Activated naive CD8-positive, alpha-beta T cell treated with anti-CD3 and anti-CD28 coated beads, Interleukin-2, amount 50 U/mL, for 16 hours (primary cell): ENCODE measurements around the gene TWIST2.

Experiments
- DNase-seq: peaks from one replicate; pipeline ENCODE4 v3.0.0-alpha.2; 2020; ENCODE audit warnings: low read depth, low spot score

The TWIST2 gene

DNA sequence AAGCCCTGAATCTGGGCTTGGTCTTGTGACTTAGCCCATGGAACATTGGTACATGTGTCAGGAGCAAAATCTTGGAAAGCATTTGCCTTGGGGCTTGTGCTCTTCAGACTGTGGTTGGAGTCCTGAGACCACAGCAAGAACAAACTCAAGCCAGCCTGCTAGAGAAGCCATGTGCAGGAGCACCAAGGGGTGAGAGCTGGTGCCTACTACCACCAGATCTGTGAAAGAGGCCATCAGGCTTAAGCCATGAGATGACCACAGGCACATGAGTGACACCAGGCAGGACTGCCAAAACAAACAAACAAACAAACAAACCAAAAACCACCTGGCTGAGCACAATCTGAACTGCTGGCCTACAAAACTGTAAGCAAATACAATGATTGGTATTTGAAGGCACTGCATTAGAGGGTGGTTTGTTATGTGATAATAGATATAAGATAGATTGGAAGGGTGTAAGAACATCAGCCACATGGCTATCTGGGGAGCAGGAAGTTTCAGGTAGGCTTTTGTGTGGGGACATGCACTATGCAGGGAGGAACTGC is 9.0 kb upstream of the TWIST2 start:
- DNase-seq: no peak

DNA sequence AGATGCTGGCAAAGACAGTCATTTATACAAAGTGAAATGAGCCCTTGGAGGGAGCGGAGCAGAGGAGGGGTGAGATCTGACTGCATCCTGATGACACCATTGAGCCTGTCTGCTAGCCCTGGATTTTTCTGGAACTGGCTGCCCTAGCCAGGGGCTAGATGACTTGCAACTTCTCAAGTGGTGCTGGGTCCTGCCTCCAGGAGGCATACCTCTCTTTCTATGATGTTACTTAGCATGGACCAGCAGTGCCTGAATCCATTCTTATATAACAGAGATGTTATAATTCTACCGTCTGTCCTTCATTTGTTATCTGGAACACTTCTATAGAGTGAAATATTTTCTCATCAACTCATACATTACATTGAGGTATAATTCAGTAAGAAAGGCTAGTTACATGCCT is 8.5 kb upstream of the TWIST2 start:
- no peak for DNase-seq

DNA sequence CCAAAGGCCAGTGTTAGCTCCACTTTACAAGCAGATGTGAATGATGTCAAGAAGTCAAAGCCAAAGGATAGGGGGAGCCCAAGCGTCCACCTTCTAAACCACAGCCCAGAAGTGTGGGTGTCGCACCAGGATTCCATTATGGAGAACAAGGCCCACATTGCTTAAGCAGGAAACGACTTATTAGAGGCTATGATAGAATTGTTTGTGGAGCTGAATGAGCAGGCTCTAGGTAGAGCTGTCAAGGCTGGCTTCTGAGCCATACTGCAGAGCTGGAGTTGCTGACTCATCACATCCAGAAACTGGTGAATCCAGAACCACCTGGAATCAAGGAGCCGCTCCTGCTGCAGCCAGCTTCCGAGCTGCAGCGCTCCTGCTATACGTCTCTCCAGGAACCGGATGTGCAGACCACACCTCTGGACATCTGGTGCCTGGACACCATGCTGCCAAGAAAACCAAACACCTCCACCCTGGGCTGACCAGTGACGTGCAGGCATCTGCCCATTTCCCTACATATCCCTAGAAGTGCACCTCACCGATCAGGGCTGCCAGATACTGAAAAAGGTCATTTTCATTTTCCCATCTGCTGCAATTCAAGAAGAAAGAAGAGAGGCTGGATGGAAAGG is 6.2 kb upstream of the TWIST2 start:
- no peak for DNase-seq

DNA sequence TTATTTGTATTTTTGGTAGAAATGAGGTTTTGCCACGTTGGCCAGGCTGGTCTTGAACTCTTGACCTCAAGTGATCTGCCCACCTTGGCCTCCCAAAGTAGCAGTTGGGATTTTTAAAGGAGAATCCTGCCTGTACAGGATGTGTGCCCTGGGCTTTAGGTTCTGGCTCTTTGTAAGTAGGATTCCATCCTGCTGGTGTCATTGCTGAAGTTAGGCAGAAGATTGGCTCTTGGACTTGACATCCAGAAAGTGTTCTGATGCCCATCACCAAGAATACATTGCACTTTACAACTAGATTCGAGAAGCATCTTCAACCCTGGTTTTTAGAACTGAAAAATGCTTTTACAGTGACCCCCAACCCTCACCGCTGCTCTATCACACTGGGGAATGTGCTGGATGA is 4.4 kb upstream of the TWIST2 start:
- no peak for DNase-seq

DNA sequence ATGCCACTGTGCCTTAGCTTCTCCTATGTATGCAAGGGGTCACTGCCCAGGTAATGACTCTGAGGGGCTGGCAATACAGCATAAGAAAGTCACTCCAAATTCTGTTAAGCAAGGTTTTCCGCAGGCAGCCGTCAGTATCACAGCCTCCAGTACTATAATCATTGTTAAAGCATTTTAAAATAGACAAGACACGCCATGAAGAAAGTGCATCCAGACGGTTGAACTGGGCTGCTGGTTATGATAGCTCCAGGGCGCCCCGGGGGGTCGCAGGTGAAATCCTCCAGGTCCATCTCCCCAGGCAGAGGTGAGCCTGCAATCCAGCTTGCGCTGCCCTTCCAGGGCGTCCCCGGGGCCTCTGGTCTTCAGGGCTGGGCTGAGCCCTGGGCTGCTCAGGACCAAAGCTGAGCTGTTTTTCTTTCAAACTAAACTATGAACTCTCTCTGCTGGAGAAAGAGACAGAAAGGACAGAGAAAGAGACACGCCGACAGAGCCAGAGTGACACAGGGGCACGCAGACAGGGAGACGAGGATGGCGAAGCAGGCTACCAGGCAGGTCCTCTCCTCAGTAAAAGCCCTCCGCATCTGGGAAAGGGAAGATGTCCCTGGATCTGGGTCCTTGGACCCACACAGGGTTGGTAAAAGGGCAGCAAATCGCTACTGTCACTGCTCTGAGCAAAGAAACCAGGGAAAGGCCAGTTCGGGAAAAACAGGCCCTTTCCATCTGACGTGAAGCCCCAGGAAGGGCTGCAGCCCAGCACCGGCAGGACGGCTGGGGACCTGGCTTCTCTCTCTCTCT is 2.1 kb upstream of the TWIST2 start:
- no peak for DNase-seq

DNA sequence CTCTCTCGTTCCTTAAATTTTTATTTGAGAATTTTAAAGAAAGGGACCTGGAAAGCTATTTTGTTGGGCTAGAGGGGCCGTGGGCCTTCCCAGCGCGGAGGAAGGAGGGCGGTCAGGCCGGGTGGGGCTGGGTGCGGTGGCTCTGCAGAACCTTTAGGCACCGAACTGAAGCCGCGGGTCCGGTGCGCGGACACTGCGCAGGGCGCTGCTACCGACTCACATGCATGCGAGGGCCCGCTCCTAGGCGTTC is 1.6 kb upstream of the TWIST2 start:
- DNase-seq: no peak

DNA sequence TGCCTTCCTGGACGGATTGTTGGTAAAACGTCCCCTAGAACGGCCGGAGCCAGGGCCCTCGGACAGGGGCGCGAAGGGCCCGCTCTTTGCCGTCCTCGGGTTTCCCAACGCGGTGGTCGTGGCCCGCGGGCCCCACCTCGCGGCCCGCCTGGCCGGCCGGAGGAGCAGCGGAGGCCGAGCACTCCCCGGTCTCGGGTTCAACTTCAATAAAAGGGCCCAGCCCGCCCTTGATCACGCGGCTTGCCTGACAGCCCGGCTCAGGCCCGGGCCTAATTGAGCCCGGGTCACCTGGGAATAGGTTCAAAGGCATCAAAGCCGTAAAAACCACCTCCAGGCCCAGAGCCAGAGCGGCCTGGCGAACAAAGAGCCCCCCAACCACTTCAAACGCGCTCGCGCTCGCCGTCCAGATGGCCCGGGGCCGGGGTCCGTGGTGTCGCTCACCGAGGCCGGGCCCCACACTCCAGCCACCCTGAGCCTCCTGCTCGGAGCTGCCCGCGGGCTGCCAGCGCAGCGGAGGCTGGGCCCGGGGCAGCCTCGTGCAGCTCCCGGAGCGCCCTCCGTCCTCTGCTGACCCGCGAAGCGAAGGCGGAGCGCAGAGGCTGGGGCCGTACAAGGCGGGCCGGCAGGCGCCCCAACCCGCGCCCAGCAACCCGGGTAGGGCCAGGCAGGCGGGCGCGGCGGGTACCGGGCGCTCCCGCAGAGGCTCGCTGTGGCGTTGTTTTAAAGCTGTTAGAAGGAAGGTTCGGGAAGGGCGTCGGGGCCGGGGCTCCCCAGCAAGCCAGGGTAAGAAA is 1.1 kb upstream of the TWIST2 start:
- no peak for DNase-seq

DNA sequence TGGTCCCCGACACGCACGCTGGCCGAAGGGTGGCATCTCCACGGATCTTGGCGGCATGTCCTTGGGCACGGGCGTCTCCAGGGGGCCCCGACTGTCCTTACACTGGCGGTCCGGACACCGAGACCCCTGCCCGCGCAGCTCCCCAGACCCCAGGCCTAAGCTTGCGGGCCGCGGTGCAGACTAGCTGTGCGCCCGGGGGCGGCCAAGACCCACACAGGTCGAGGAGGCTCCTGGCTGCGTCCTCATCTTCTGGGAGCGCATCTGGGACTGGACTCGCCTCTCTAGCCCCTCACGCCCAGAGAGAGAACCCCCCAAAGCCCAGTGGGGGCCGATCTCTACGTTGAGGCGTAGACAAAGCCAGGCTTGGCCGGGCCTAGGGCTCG is 475 bp upstream of the TWIST2 start:
- no peak for DNase-seq

DNA sequence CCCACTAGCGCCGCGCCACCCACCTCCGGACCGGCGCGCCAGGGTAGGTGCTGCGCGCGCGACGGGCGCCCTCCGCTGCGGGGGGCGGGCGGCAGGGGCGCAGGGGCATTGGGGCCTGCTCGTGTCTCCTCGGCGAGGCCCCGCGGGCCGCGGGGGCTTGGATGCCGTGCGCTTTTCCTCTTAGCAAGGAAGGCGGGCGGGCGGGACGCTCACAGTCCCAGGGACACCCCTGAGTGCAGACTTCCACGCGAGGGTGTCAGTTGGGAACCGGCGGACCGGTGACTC is 748 bp downstream of the TWIST2 start:
- no peak for DNase-seq

DNA sequence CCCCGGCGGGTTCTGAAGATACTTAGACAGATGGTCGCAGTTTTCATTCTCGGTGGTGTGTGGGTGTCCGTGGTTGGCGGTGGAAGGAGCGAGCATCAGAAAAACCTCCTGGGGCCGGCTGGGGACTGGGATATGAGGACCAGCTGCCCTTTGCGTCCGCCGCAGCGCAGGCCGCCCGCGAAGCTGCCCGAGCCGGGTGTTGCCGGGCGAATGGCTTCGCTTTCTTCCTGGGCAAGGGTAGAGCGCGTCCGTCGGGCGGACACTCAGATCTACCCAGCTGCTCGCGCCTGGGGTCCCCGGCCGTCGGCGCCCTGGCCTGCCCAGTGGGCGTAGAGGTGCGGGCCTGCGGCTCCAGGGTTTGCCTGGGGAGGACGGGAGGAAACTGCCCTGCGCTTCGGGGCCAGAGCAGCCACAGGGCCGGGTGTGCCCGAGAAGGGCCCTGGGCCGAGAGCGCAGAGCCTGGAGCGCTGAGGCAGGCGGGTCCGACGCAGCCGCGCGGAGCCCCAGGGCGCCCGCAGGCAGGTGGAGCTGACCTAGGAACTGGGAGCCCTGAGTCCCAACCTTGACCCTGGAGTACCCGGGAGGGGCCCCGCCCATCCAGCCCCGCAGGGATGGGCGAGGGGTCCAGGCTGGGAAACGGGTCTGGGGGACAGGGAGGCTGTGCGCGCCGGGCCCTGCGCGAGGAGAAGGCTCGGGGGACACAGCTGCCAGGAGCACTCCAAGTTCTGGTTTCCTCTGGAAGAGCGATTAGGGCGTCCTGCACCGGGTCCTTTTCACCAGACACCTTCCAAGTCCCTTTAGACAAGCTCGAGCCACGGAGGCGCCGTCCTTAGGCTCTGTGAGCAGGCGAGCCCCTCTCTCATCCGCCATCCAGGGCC is 1.3 kb downstream of the TWIST2 start:
- DNase-seq: no peak

DNA sequence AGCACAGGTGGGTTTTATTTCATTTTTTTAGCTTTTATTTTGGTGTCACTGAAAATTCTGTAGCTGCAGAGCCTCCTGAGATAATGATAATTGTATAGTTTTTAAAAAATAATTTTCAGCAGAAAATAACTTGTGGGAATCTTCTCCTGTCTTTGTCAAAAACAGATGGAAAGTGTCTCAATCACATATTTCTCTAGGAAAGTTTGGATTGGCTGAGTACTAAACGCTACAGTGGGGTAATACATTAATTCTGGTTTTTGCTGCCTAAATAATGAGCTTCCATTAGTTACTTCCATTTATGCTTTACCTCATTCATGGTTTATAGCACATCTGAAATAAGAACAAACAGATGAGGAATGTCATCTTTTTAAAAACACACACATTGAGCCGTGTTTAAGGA is 2.2 kb downstream of the TWIST2 start:
- no peak for DNase-seq

DNA sequence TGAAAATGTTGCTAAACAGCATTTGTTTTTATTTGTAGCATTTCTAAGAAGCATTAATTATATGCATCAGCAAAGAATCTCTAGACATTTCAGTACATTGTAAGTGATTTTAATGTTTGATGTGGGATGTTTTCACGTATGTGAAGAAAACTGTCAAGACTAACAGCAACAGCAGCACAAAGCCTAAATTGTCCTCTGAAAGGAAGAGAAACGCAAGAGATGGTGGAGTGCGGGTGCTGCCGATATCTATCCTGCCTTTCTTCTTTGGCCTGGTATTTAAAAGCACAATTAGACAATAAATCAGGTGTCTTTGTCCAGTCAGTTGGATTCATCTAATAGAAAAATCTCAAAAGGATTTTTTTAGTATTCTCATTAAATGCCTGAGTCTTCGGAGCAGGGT is 3.1 kb downstream of the TWIST2 start:
- DNase-seq: no peak

DNA sequence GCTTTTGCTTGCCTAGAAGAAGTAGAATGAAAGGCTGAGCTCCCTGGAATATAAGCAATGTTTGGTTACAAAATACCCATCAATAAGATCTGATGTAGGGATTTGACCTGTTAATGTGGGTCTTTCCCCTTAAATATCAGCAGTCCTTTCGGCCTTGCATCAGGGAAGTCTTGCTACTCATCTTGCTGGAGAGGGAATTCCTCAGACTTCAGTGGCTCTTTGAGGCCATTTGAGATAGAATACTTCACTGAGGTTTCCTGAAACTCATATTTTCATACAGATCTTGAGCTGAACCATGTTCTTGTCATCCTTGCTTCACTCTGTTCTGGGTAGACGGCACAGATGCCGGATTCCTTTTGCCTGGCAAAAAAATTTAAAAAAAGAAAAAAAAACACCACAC is 3.9 kb downstream of the TWIST2 start:
- no peak for DNase-seq

DNA sequence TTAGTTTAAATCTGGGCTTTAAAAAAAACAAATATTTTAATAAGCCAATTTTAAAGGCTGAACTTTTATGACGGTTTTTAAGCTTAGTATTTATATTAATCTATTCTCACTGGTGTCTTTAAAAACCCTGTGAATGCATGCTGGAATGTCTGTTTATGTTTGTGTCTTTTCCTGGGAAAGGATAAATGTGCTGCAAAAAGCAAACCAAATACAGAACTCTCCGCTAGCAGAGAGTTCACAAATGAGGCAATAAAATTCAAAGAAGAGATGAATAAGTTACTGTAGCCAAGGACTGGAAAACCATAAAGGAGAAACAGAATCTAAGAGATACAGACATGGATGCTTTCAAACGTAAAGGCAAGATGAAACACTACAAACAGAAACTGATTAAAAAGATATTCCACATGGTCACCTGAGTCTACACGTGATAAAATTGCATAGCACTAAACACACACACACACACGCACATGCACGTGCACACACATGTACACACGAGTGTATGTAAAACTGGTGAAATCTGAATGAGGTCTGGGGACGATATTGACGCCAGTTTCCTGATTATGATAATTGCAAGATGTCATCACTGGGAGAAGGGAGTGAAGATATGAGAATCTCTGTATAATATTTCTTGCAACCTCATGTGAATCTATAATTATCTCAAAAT is 4.5 kb downstream of the TWIST2 start:
- no peak for DNase-seq

DNA sequence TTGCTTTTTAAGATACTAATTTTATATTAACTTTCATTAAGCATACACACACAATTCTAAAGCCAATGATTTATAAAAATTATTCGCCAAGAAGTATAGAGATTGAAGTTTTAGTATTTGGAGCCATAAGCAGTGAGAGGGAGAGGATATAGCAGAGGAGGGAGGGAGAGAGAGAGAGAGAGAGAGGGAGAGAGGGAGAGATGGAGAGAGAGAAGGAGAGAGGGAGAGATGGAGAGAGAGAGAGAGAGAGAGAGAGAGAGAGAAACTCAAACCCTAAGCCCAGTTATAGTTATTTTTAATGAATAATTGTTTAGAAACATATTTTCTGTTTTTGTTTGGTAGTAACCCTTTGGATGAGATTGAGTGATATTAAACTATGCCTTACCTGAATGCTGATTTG is 5.3 kb downstream of the TWIST2 start:
- no peak for DNase-seq

DNA sequence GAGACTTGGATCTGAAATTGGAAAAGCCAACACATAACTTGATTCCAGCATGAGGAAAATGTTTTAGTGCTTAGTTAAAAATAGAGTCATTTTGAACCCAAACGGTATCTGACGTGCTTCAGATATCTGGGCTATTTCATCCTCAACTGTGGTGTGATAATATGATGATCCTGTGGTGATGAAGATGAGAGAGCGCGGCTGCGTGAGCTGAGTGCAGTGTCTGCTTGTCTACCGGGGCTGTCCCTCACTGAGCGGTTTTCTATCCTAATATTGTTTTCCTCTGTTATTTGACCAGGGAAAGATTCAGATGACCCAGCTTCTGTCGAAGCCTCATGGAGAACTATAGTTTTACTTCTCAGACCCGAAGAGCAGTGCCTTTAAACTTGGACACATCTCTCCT is 5.8 kb downstream of the TWIST2 start:
- DNase-seq: no peak

DNA sequence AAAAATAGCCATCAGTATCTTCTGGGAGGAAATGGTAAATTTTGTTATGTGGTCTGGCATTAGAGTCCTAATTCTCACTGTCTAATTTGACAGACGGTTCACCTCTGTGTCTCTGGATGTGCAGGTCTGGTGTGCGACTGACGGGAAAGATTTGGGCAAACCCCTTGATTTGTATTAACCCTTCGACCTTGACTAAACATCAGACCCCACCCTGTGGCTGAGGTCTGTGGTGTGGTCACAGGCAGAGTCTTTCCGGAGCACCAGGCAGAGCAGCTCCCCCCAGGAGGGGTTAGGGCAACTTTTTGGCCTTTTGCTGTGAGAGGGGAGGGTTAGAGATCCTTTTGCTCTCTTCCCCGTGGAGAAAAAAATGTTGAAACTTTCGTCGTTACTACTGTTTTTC is 6.4 kb downstream of the TWIST2 start:
- no peak for DNase-seq

DNA sequence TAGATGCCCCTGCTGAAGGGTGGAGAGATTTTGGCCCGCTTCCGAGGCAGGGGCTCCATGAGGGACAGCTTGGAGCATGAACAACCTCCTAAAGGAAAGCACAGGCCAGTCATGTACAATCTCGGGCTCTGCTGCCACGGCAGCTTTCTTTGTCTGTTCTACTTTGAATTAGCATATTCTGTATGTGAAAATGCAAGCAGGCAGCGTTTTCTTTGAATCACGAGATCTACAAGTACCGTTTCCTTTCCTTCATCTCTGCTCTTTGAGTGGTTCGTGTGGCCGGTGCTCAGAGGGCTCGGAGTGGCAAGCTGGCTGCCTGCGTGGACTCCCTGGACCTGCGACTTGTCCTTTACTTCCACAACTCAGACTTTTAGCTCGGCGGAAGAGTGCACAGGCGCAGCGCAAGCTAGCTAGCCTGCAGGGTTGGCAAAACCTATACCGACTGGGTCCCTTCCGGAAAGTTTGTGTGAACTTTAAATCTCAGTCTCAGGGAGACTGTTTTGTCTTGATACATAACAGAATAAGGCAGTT is 6.9 kb downstream of the TWIST2 start:
- DNase-seq: no peak

DNA sequence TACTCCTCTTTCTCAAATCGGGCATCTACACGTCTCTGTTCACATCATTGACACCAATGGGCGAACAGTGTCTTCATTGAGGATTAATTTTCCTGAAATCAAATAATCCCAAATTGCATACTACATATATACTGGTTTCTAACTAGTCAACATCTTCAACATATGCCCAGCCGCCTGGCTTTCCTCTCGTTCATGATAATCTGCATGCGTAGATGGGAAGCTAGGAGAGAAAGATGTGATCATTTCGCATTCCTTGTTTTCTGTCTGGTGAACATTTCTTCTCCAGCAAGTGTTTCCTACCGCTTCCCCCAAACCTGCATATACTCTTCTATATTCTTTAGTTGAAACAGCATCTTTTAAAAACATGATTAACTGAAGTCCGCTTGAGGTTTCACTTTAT is 7.4 kb downstream of the TWIST2 start:
- DNase-seq: no peak

DNA sequence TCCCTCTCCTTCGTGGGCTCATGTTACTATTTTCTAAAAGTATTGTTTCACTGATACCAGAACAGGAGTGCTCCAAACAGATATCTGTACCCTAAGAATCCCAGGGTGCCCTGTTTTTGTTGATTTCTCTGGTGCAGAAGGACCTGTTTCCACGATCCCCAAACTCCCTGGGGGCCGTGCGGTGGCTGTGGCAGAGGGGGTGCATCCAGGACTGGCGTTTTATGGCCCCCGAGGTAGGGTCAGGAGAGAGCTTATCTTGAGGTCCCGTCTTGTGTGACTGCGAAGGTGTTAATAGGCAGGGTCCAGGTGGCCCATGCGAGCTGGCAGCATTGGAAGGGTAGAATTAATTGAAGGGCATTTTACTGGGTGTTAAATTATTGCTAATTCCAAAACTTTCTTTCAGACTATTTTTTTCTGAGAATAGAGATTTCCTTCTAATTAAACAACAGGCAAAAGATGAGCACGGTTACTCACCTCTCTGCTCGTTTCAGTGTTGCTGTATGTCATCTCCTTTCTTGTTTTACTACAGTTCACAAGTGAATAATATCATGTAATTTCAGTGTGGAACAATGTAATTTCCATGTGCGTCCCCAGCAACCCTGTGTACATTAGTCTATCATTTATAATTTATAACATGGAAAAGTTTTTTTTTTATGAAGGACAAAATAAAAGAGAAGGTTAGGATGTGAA is 8.2 kb downstream of the TWIST2 start:
- no peak for DNase-seq
